GM23338 (cell line): ENCODE measurements around the gene WDR11. TPM values are rescaled to one million over a fixed set of nuclear protein-coding genes. Genes with fewer than 3 reads are reported as not detected.

ENCODE experiments used
- ATAC-seq: fragments of 200-7000 bp; cut with Tn5 transposase; 3 replicates; pipeline ENCODE4 v1.9.1; 2020
- DNase-seq: peaks from one replicate; pipeline ENCODE4 v3.0.0-alpha.2; 2015; ENCODE audit warnings: low spot score
- H2AFZ ChIP-seq: fragments of 200-600 bp; sonication (generic); 2 replicates; pipeline ENCODE4 v1.8.0; 2016; ENCODE audit warnings: antibody characterized with exemption, mild to moderate bottlenecking, moderate library complexity
- H3F3A ChIP-seq: fragments of 200-600 bp; sonication (generic); replicated peaks from 2 replicates; pipeline ENCODE4 v1.8.0; 2017; ENCODE audit warnings: antibody characterized with exemption, mixed run types, low read depth
- H3K27ac ChIP-seq: fragments of 200-600 bp; sonication (generic); 2 replicates; pipeline ENCODE4 v1.6.1; 2016; ENCODE audit warnings: low read depth
- H3K27me3 ChIP-seq: fragments of 200-600 bp; sonication (generic); 2 replicates; pipeline ENCODE4 v1.8.0; 2016; ENCODE audit warnings: mild to moderate bottlenecking, mixed run types, moderate library complexity; ENCODE audit not compliant: insufficient read depth
- H3K36me3 ChIP-seq: fragments of 200-600 bp; sonication (generic); 2 replicates; pipeline ENCODE4 v1.8.0; 2016; ENCODE audit warnings: mild to moderate bottlenecking; ENCODE audit not compliant: insufficient read depth
- H3K4me1 ChIP-seq: fragments of 200-600 bp; sonication (generic); 2 replicates; pipeline ENCODE4 v1.8.0; 2016; ENCODE audit warnings: mild to moderate bottlenecking, moderate library complexity; ENCODE audit not compliant: insufficient read depth
- H3K4me2 ChIP-seq: fragments of 200-600 bp; sonication (generic); 2 replicates; pipeline ENCODE4 v1.7.1; 2017; ENCODE audit warnings: mixed run types
- H3K4me3 ChIP-seq: fragments of 200-600 bp; sonication (generic); 2 replicates; pipeline ENCODE4 v1.6.1; 2016; ENCODE audit warnings: mixed run types
- H3K79me2 ChIP-seq: fragments of 200-600 bp; sonication (generic); replicated peaks from 2 replicates; pipeline ENCODE4 v1.8.0; 2017; ENCODE audit warnings: mild to moderate bottlenecking; ENCODE audit not compliant: insufficient read depth
- H3K9me2 ChIP-seq: fragments of 200-600 bp; sonication (generic); 2 replicates; pipeline ENCODE4 v1.8.0; 2017; ENCODE audit not compliant: insufficient read depth
- H4K20me1 ChIP-seq: fragments of 200-600 bp; sonication (generic); replicated peaks from 2 replicates; pipeline ENCODE4 v1.8.0; 2017; ENCODE audit warnings: mild to moderate bottlenecking; ENCODE audit not compliant: insufficient read depth
- H3K27ac Mint-ChIP-seq: 2 replicates; pipeline ENCODE4 v1.8.0; 2020; ENCODE audit warnings: inconsistent platforms, mild to moderate bottlenecking, moderate library complexity, mixed read lengths
- H3K27me3 Mint-ChIP-seq: 3 replicates; pipeline ENCODE4 v1.8.0; 2022; ENCODE audit warnings: low read depth, mild to moderate bottlenecking, moderate library complexity, mixed read lengths, inconsistent platforms; ENCODE audit not compliant: insufficient read depth, poor library complexity
- H3K36me3 Mint-ChIP-seq: 3 replicates; pipeline ENCODE4 v1.8.0; 2021; ENCODE audit warnings: low read depth, mild to moderate bottlenecking, inconsistent platforms, moderate library complexity, mixed read lengths
- H3K4me1 Mint-ChIP-seq: 3 replicates; pipeline ENCODE4 v1.8.0; 2020; ENCODE audit warnings: mild to moderate bottlenecking, inconsistent platforms, mixed read lengths
- H3K4me3 Mint-ChIP-seq: 3 replicates; pipeline ENCODE4 v1.8.0; 2021; ENCODE audit warnings: moderate library complexity, mild to moderate bottlenecking, inconsistent platforms, mixed read lengths
- H3K9me3 Mint-ChIP-seq: 3 replicates; pipeline ENCODE4 v1.8.0; 2020; ENCODE audit warnings: moderate library complexity, mild to moderate bottlenecking, inconsistent platforms, mixed read lengths
- CREB1 ChIP-seq: fragments of 250-450 bp; sonication (Bioruptor Pico); IDR thresholded peaks from 2 replicates; pipeline ENCODE4 v1.5.0; 2020; ENCODE audit warnings: low read depth, mild to moderate bottlenecking, moderate library complexity
- EZH2 ChIP-seq: fragments of 200-600 bp; sonication (generic); IDR thresholded peaks from one replicate; pipeline ENCODE4 v1.8.0; 2017; ENCODE audit warnings: antibody characterized with exemption, mild to moderate bottlenecking, low read depth; ENCODE audit not compliant: unreplicated experiment
- EZH2phosphoT487 ChIP-seq: fragments of 200-600 bp; sonication (generic); IDR thresholded peaks from one replicate; pipeline ENCODE4 v1.8.1; 2018; ENCODE audit warnings: antibody characterized with exemption; ENCODE audit not compliant: unreplicated experiment
- POLR2AphosphoS5 ChIP-seq: IDR thresholded peaks from 2 replicates; pipeline ENCODE4 v1.6.1; 2016; ENCODE audit warnings: antibody characterized with exemption, low read depth
- STAT1 ChIP-seq: IDR thresholded peaks from one replicate; pipeline ENCODE4 v1.6.1; 2016; ENCODE audit warnings: antibody characterized with exemption; ENCODE audit not compliant: unreplicated experiment
- ZNF114 ChIP-seq: fragments of 250-450 bp; sonication (Bioruptor Pico); IDR thresholded peaks from 2 replicates; pipeline ENCODE4 v1.5.0; 2020; ENCODE audit warnings: mild to moderate bottlenecking, moderate library complexity
- ZNF462 ChIP-seq: fragments of 250-450 bp; sonication (Bioruptor Pico); IDR thresholded peaks from 2 replicates; pipeline ENCODE4 v1.5.0; 2020; ENCODE audit warnings: mild to moderate bottlenecking, moderate library complexity
- polyA plus RNA-seq: library from polyadenylated mRNA; unstranded; fragments of >200 nt; fragmentation: Nextera tagmentation; extraction: Ambion mirVana; gene quantifications from 2 replicates; pipeline ENCODE4 v1.2.1, GENCODE V29; 2016
- total RNA-seq: library from RNA; depleted of rRNA; stranded (reverse); fragments of >200 nt; shearing (Covaris generic); gene quantifications from 2 replicates; pipeline ENCODE4 v1.2.3, GENCODE V29; 2014
- TF ChIP-seq, protein P1 (sequence below), 2 experiments: fragments of 200-600 bp in 1 of 2; sonication (generic) in 1 of 2; conservative IDR thresholded peaks; 2 replicates each; pipeline versions ENCODE4 v1.5.1 to v1.6.1; 2016 to 2017; ENCODE audit warnings: antibody characterized with exemption in 2 of 2, low read depth in 2 of 2, mild to moderate bottlenecking in 2 of 2, moderate library complexity in 1 of 2
- TF ChIP-seq, protein P2 (sequence below): IDR thresholded peaks from one replicate; pipeline ENCODE4 v1.6.1; 2018; ENCODE audit warnings: antibody characterized with exemption; ENCODE audit not compliant: unreplicated experiment
- TF ChIP-seq, protein P3 (sequence below): IDR thresholded peaks from 2 replicates; pipeline ENCODE4 v1.6.1; 2016; ENCODE audit warnings: antibody characterized with exemption

The WDR11 gene
- total and polyA plus RNA-seq, 2 experiments from 2014 or later: 19.7 to 74.4 TPM

- TF ChIP-seq ZNF462 (CRISPR knock-in tag): no peak
- no peak for TF ChIP-seq CREB1 (CRISPR knock-in tag)
- TF ChIP-seq EZH2: no peak
Measured at GRCh38 chr10:120897343-120897742, 46.2 kb downstream of the WDR11 start (continued).

DNA sequence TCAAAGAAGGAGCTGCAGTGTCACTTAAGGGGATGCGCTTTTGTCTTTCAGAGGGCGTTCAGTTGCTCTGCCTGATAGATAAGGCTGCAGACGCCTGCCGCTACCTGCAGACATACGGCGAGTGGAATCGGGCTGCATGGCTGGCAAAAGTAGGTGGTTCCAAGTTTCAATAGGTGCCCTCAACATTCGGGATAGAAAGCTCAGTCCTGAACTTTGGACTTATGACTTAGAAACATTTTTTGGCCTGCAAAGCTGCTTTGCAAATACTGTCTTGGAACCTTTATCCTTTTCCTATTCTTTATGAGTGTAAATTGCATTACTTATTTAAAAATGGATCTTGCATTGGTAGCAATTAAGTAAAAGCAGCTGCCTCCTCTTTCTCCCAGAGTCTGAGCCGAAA, 54.1 kb downstream of the WDR11 start:
- no peaks in the 10 kb centered on the region for H3K9me2 ChIP-seq
- TF ChIP-seq STAT1 (no peak), ZNF114 (no peak), EZH2phosphoT487 (peak; percentile 24), POLR2AphosphoS5 (no peak)
- TF ChIP-seq, protein P1, sequence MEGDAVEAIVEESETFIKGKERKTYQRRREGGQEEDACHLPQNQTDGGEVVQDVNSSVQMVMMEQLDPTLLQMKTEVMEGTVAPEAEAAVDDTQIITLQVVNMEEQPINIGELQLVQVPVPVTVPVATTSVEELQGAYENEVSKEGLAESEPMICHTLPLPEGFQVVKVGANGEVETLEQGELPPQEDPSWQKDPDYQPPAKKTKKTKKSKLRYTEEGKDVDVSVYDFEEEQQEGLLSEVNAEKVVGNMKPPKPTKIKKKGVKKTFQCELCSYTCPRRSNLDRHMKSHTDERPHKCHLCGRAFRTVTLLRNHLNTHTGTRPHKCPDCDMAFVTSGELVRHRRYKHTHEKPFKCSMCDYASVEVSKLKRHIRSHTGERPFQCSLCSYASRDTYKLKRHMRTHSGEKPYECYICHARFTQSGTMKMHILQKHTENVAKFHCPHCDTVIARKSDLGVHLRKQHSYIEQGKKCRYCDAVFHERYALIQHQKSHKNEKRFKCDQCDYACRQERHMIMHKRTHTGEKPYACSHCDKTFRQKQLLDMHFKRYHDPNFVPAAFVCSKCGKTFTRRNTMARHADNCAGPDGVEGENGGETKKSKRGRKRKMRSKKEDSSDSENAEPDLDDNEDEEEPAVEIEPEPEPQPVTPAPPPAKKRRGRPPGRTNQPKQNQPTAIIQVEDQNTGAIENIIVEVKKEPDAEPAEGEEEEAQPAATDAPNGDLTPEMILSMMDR (conservative IDR thresholded peaks at IDR 0.05; ENCODE audit: low read depth in 2 of 2): no peak
- TF ChIP-seq, protein P2, sequence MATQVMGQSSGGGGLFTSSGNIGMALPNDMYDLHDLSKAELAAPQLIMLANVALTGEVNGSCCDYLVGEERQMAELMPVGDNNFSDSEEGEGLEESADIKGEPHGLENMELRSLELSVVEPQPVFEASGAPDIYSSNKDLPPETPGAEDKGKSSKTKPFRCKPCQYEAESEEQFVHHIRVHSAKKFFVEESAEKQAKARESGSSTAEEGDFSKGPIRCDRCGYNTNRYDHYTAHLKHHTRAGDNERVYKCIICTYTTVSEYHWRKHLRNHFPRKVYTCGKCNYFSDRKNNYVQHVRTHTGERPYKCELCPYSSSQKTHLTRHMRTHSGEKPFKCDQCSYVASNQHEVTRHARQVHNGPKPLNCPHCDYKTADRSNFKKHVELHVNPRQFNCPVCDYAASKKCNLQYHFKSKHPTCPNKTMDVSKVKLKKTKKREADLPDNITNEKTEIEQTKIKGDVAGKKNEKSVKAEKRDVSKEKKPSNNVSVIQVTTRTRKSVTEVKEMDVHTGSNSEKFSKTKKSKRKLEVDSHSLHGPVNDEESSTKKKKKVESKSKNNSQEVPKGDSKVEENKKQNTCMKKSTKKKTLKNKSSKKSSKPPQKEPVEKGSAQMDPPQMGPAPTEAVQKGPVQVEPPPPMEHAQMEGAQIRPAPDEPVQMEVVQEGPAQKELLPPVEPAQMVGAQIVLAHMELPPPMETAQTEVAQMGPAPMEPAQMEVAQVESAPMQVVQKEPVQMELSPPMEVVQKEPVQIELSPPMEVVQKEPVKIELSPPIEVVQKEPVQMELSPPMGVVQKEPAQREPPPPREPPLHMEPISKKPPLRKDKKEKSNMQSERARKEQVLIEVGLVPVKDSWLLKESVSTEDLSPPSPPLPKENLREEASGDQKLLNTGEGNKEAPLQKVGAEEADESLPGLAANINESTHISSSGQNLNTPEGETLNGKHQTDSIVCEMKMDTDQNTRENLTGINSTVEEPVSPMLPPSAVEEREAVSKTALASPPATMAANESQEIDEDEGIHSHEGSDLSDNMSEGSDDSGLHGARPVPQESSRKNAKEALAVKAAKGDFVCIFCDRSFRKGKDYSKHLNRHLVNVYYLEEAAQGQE: no peak
- TF ChIP-seq, protein P3, sequence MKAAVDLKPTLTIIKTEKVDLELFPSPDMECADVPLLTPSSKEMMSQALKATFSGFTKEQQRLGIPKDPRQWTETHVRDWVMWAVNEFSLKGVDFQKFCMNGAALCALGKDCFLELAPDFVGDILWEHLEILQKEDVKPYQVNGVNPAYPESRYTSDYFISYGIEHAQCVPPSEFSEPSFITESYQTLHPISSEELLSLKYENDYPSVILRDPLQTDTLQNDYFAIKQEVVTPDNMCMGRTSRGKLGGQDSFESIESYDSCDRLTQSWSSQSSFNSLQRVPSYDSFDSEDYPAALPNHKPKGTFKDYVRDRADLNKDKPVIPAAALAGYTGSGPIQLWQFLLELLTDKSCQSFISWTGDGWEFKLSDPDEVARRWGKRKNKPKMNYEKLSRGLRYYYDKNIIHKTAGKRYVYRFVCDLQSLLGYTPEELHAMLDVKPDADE: no peak
- Mint-ChIP-seq H3K4me3 (no peak overlapping the region), H3K36me3 (peaks cover 81% of the 10 kb centered on the region), H3K27me3 (no peaks in the 10 kb centered on the region), H3K27ac (no peak overlapping the region), H3K9me3 (peaks cover 21% of the 10 kb centered on the region), H3K4me1 (no peaks in the 10 kb centered on the region)
- 0 out of 2 replicates have a peak, but pooled peaks cover 4% of the 10 kb centered on the region for H4K20me1 ChIP-seq
- H3K36me3 ChIP-seq: peaks cover 55% of the 10 kb centered on the region
- no peak overlapping the region for H3K4me2 ChIP-seq
- H3K27me3 ChIP-seq: no peaks in the 10 kb centered on the region
- H3K79me2 ChIP-seq: no peaks in the 10 kb centered on the region
- ATAC-seq (no peak), DNase-seq (no peak)
- H3K4me3 ChIP-seq: no peak overlapping the region
- H3K27ac ChIP-seq: no peak overlapping the region
- no peak overlapping the region for H2AFZ ChIP-seq
- H3K4me1 ChIP-seq: no peaks in the 10 kb centered on the region
- H3F3A ChIP-seq: no peaks in the 10 kb centered on the region
